WTC11 (cell line): Measurements from ENCODE around the gene GRIK5. TPM values are rescaled to one million over a fixed set of nuclear protein-coding genes. Genes with fewer than 3 reads are reported as not detected.

Experiments
- ATAC-seq: fragments of 200-7000 bp; cut with Tn5 transposase; 2 replicates; pipeline ENCODE4 v1.10.0; 2021; ENCODE audit warnings: mild to moderate bottlenecking, moderate library complexity
- CTCF ChIA-PET: fragments of 300-600 bp; sonication (Branson Sonifier 250); formaldehyde crosslinking; loops from one replicate; lab custom pipeline; 2021; ENCODE audit warnings: antibody characterized with exemption; lab: Charles Lee
- POLR2A ChIA-PET: fragments of 350-600 bp; sonication (Branson Sonifier 250); formaldehyde crosslinking; loops from one replicate; lab custom pipeline; 2021; ENCODE audit warnings: antibody characterized with exemption; lab: Charles Lee
- DNase-seq: peaks from one replicate; pipeline ENCODE4 v3.0.0; 2021; ENCODE audit warnings: low spot score
- H3K27ac Mint-ChIP-seq: 2 replicates; pipeline ENCODE4 v1.8.0; 2021; ENCODE audit warnings: mixed read lengths
- H3K27me3 Mint-ChIP-seq: 2 replicates; pipeline ENCODE4 v1.8.0; 2021; ENCODE audit warnings: low read depth, mild to moderate bottlenecking, moderate library complexity, mixed read lengths
- H3K36me3 Mint-ChIP-seq: 2 replicates; pipeline ENCODE4 v1.8.0; 2021; ENCODE audit warnings: mixed read lengths
- H3K4me1 Mint-ChIP-seq: 2 replicates; pipeline ENCODE4 v1.8.0; 2022; ENCODE audit warnings: mixed read lengths
- H3K4me3 Mint-ChIP-seq: 2 replicates; pipeline ENCODE4 v1.8.0; 2021; ENCODE audit warnings: mild to moderate bottlenecking, moderate library complexity, mixed read lengths
- H3K9me3 Mint-ChIP-seq: 2 replicates; pipeline ENCODE4 v1.8.0; 2021; ENCODE audit warnings: mixed read lengths
- CREM ChIP-seq: sonication (generic); formaldehyde crosslinking; IDR thresholded peaks from 2 replicates; pipeline ENCODE4 v1.8.1; 2022; ENCODE audit warnings: mild to moderate bottlenecking, missing genetic modification reagents, moderate library complexity
- ETV6 ChIP-seq: sonication (generic); formaldehyde crosslinking; IDR thresholded peaks from 2 replicates; pipeline ENCODE4 v1.8.1; 2022; ENCODE audit warnings: mild to moderate bottlenecking, missing genetic modification reagents
- FOXP1 ChIP-seq: sonication (generic); formaldehyde crosslinking; IDR thresholded peaks from 2 replicates; pipeline ENCODE4 v1.8.0; 2022; ENCODE audit warnings: missing genetic modification reagents, mild to moderate bottlenecking, moderate library complexity, borderline replicate concordance
- GTF2I ChIP-seq: fragments of 250-450 bp; sonication (Bioruptor Pico); conservative IDR thresholded peaks from 2 replicates; pipeline ENCODE4 v1.4.0; 2021; ENCODE audit warnings: mild to moderate bottlenecking
- MYBL2 ChIP-seq: sonication (generic); formaldehyde crosslinking; IDR thresholded peaks from 2 replicates; pipeline ENCODE4 v1.8.1; 2023; ENCODE audit warnings: mild to moderate bottlenecking, moderate library complexity, missing genetic modification reagents
- NFATC4 ChIP-seq: fragments of 250-450 bp; sonication (Bioruptor Pico); IDR thresholded peaks from 2 replicates; pipeline ENCODE4 v1.9.0; 2021; ENCODE audit warnings: mild to moderate bottlenecking
- NR3C1 ChIP-seq: sonication (generic); formaldehyde crosslinking; conservative IDR thresholded peaks from 2 replicates; pipeline ENCODE4 v1.8.1; 2023; ENCODE audit warnings: low read depth, mild to moderate bottlenecking, missing genetic modification reagents
- PRRX2 ChIP-seq: fragments of 250-450 bp; sonication (Bioruptor Pico); IDR thresholded peaks from 2 replicates; pipeline ENCODE4 v1.8.0; 2021; ENCODE audit warnings: mild to moderate bottlenecking
- RELA ChIP-seq: sonication (generic); formaldehyde crosslinking; IDR thresholded peaks from 2 replicates; pipeline ENCODE4 v1.8.1; 2022; ENCODE audit warnings: missing genetic modification reagents, mild to moderate bottlenecking, borderline replicate concordance
- ZBTB21 ChIP-seq: sonication (generic); formaldehyde crosslinking; IDR thresholded peaks from 2 replicates; pipeline ENCODE4 v1.8.1; 2023; ENCODE audit warnings: mild to moderate bottlenecking, missing genetic modification reagents, borderline replicate concordance
- ZNF121 ChIP-seq: sonication (generic); formaldehyde crosslinking; IDR thresholded peaks from 2 replicates; pipeline ENCODE4 v1.8.0; 2023; ENCODE audit warnings: missing genetic modification reagents
- ZNF317 ChIP-seq: sonication (generic); formaldehyde crosslinking; IDR thresholded peaks from 2 replicates; pipeline ENCODE4 v1.8.1; 2023; ENCODE audit warnings: low read depth, mild to moderate bottlenecking, moderate library complexity, missing genetic modification reagents, borderline replicate concordance
- ZNF416 ChIP-seq: fragments of 250-450 bp; sonication (Bioruptor Pico); IDR thresholded peaks from 2 replicates; pipeline ENCODE4 v1.9.0; 2021; ENCODE audit warnings: mild to moderate bottlenecking, inconsistent platforms
- ZNF423 ChIP-seq: fragments of 250-450 bp; sonication (Bioruptor Pico); IDR thresholded peaks from 2 replicates; pipeline ENCODE4 v2.1.2; 2022; ENCODE audit warnings: mild to moderate bottlenecking, moderate library complexity
- total RNA-seq: library from RNA; stranded (reverse); gene quantifications from 3 replicates; pipeline ENCODE4 v1.2.3, GENCODE V29; 2021
- TF ChIP-seq, protein P1 (sequence below): sonication (generic); formaldehyde crosslinking; IDR thresholded peaks from 2 replicates; pipeline ENCODE4 v1.8.1; 2022; ENCODE audit warnings: mild to moderate bottlenecking, moderate library complexity, missing genetic modification reagents
- TF ChIP-seq, protein P2 (sequence below): sonication (generic); formaldehyde crosslinking; IDR thresholded peaks from 2 replicates; pipeline ENCODE4 v1.8.0; 2022; ENCODE audit warnings: mild to moderate bottlenecking, missing genetic modification reagents
- TF ChIP-seq, protein P3 (sequence below): sonication (generic); formaldehyde crosslinking; IDR thresholded peaks from 2 replicates; pipeline ENCODE4 v1.8.1; 2023; ENCODE audit warnings: mild to moderate bottlenecking, missing genetic modification reagents
- TF ChIP-seq, protein P4 (sequence below): sonication (generic); formaldehyde crosslinking; IDR thresholded peaks from 2 replicates; pipeline ENCODE4 v1.8.0; 2022; ENCODE audit warnings: mild to moderate bottlenecking, missing genetic modification reagents

Gene GRIK5
- total RNA-seq, 1 experiment from 2014 or later: 52.3 TPM

DNA sequence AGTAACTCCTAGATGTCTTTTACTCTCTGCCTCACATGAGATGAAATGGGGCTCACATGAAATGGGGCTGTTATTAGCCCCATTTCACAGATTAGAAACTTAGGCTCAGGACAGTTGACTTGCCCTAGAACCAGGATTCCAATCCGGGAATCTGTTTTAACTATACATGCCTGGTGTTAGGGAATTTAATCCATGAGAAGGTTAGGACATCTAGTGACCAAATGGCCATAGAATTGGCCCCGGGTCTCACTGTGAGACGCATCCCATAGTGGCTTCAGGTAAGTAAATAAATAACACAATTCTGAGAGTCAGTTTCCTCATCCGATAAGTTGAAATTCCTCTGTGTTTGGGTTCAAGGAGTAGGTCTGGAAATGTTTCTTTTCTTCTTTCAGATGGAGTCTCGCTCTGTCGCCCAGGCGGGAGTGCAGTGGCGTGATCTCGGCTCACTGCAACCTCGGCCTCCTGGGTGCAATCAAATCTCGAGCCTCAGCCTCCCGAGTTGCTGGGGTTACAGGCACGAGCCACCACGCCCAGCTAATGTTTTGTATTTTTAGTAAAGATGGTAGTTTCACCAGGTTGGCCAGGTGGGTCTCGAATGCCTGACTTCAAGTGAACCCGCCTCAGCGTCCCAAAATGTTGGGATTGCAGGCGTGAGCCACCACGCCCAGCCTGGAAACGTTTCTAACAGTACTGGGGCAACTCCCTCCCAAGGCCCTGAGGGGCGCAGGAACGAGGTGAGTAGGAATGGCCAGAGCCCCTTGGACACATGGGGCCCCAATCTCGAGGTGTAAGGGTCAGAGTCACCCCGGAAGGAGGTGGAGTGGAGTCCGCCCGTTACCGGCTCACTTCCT, 4.7 kb upstream of the GRIK5 start:
- Mint-ChIP-seq H3K27me3 (no peaks in the 10 kb centered on the region), H3K4me3 (peak overlapping the region; percentile 99), H3K36me3 (peaks cover 15% of the 10 kb centered on the region), H3K4me1 (peaks cover 46% of the 10 kb centered on the region), H3K27ac (peak overlapping the region; percentile 100), H3K9me3 (no peaks in the 10 kb centered on the region)
- DNase-seq (no peak), ATAC-seq (no peak)
- TF ChIP-seq, protein P1, sequence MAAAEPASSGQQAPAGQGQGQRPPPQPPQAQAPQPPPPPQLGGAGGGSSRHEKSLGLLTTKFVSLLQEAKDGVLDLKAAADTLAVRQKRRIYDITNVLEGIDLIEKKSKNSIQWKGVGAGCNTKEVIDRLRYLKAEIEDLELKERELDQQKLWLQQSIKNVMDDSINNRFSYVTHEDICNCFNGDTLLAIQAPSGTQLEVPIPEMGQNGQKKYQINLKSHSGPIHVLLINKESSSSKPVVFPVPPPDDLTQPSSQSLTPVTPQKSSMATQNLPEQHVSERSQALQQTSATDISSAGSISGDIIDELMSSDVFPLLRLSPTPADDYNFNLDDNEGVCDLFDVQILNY (CRISPR knock-in tag): no peak
- no peak for TF ChIP-seq NFATC4 (CRISPR knock-in tag)
- 0 out of 2 replicates have a peak, but pooled peaks have one; percentile 11 for TF ChIP-seq ZNF121 (CRISPR knock-in tag)
- CTCF ChIA-PET: no interaction called here
- POLR2A ChIA-PET: no interaction called here

DNA sequence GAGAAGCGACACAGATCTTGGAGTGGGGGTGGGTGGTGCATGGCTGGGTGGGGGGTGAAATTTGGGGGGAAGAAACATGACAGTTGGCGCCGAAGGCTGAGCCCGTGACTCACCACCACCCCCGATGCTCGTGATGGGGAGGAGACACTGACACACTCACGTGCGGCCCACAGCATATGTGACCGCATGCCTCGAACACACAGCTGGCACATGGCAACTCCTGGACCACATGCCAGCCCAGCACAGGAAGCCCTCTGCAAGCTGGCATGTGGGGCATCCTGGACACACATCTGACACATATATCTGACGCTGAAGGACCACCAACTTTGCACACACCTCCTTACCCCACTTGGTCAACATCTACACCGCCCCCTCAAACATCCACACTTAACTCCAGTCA, 1.2 kb upstream of the GRIK5 start:
- DNase-seq (no peak), ATAC-seq (no peak)
- H3K4me3 Mint-ChIP-seq: no peak overlapping the region
- no peak for TF ChIP-seq ZNF121 (CRISPR knock-in tag)
- no peak for TF ChIP-seq CREM (CRISPR knock-in tag)
- no peak for TF ChIP-seq ZBTB21 (CRISPR knock-in tag)
- TF ChIP-seq NR3C1: no peak
- TF ChIP-seq ZNF423: no peak
- TF ChIP-seq, protein P2, sequence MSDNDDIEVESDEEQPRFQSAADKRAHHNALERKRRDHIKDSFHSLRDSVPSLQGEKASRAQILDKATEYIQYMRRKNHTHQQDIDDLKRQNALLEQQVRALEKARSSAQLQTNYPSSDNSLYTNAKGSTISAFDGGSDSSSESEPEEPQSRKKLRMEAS (CRISPR knock-in tag): no peak
- TF ChIP-seq, protein P3, sequence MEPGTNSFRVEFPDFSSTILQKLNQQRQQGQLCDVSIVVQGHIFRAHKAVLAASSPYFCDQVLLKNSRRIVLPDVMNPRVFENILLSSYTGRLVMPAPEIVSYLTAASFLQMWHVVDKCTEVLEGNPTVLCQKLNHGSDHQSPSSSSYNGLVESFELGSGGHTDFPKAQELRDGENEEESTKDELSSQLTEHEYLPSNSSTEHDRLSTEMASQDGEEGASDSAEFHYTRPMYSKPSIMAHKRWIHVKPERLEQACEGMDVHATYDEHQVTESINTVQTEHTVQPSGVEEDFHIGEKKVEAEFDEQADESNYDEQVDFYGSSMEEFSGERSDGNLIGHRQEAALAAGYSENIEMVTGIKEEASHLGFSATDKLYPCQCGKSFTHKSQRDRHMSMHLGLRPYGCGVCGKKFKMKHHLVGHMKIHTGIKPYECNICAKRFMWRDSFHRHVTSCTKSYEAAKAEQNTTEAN (CRISPR knock-in tag): no peak
- no peak for TF ChIP-seq RELA (CRISPR knock-in tag)
- TF ChIP-seq MYBL2 (CRISPR knock-in tag): no peak
- TF ChIP-seq, protein P4, sequence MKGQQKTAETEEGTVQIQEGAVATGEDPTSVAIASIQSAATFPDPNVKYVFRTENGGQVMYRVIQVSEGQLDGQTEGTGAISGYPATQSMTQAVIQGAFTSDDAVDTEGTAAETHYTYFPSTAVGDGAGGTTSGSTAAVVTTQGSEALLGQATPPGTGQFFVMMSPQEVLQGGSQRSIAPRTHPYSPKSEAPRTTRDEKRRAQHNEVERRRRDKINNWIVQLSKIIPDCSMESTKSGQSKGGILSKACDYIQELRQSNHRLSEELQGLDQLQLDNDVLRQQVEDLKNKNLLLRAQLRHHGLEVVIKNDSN (CRISPR knock-in tag): no peak
- no peak for TF ChIP-seq ZNF317 (CRISPR knock-in tag)
- TF ChIP-seq GTF2I (CRISPR knock-in tag): no peak
- TF ChIP-seq FOXP1: no peak
- ChIA-PET POLR2A (interaction anchor here (0.6 kb wide), 1 partner anchor 14 kb away, joined by 5 read pairs; no protein-coding TSS in a partner anchor), CTCF (interaction anchor here (0.6 to 1.0 kb wide), 3 partner anchors 21 to 369 kb away, joined by 3 to 4 read pairs (median 4); no protein-coding TSS in a partner anchor)
- H3K36me3 Mint-ChIP-seq: no peaks in the 10 kb centered on the region
- H3K27ac Mint-ChIP-seq: 0 out of 2 replicates have a peak overlapping the region, but pooled peaks have one; percentile 19
- no peaks in the 10 kb centered on the region for H3K27me3 Mint-ChIP-seq
- H3K9me3 Mint-ChIP-seq: no peaks in the 10 kb centered on the region
- peaks cover 29% of the 10 kb centered on the region for H3K4me1 Mint-ChIP-seq

DNA sequence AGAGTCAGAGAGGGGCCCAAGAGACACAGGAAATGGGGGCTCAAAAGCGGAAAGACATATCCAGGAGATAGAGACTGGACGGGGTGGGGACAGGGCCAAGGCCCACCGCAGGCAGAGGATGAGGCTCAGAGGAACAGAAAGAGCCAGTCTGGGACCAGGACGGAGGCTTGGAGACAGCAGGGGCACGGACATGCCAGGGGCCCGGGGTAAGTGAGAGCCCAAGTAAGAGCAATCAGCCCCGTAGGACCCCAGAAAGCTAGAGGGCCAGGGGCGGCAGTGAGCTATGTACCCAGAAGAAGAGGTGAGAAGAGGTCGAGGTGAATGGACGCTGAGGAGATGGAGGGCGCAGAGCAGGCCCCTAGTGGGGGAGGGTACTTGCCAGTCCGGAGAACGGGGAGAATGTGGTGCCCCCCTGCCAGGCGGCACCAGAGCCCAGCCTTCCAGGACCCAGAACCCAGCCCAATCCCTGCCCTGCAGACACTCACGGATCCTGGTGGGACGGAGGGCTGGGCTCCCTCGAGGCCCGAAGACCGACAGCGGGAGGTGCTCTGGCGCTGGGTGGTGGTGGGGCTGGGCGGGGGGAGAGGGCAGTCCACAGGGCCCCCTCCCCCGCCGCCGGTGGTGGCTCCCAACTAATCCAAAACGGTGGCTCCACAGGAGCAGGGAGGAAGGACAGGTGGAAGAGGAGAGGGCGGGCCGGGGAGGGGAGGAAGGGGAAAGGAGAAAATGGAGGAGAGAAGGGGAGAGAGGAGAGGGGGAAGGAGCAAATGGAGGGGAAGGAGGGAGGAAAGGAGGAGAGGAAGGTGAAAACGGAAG, 1.0 kb downstream of the GRIK5 start:
- no peak overlapping the region for H3K27ac Mint-ChIP-seq
- ChIA-PET CTCF (interaction anchor here (0.9 to 2.5 kb wide), 5 partner anchors 35 to 173 kb away, joined by 3 to 15 read pairs (median 3); partner anchors contain the start of gene GSK3A), POLR2A (no interaction called here)
- H3K27me3 Mint-ChIP-seq: no peaks in the 10 kb centered on the region
- H3K4me1 Mint-ChIP-seq: peaks cover 17% of the 10 kb centered on the region
- ATAC-seq: peak; percentile 11
- peak; percentile 29 for DNase-seq
- H3K9me3 Mint-ChIP-seq: no peaks in the 10 kb centered on the region
- no peak overlapping the region for H3K4me3 Mint-ChIP-seq
- H3K36me3 Mint-ChIP-seq: peaks cover 13% of the 10 kb centered on the region
- no peak for TF ChIP-seq ZNF416 (CRISPR knock-in tag)
- TF ChIP-seq PRRX2 (CRISPR knock-in tag): no peak
- peak; percentile 67; the same call in 1 of the 2 replicates for TF ChIP-seq ETV6 (CRISPR knock-in tag)
